H1 (cell line): Measurements from ENCODE around the gene CD151. TPM values are rescaled to one million over a fixed set of nuclear protein-coding genes. Genes with fewer than 3 reads are reported as not detected.

ENCODE experiments used
- CTCF ChIA-PET: fragments of 300-600 bp; sonication (Branson Sonifier 250); formaldehyde crosslinking; loops from one replicate; lab custom pipeline; 2021; ENCODE audit not compliant: partially characterized antibody; lab: Charles Lee
- POLR2A ChIA-PET: fragments of 300-600 bp; sonication (Branson Sonifier 250); formaldehyde crosslinking; loops from one replicate; lab custom pipeline; 2021; ENCODE audit warnings: inconsistent platforms; ENCODE audit not compliant: partially characterized antibody; lab: Charles Lee
- DNase-seq, 2 experiments: peaks; one replicate each; pipeline versions ENCODE4 v3.0.0 to v3.0.0-alpha.2; 2010 to 2022; ENCODE audit warnings: low spot score in 2 of 2, low read depth in 1 of 2, mixed read lengths in 1 of 2
- FAIRE-seq: peaks from 2 replicates; lab custom pipeline; 2011; peaks lifted over from hg19 to GRCh38; lab: Jason Lieb, UNC
- H2AFZ ChIP-seq: 2 replicates; pipeline ENCODE4 v1.8.1; 2012; ENCODE audit warnings: low read length, inconsistent platforms
- H2AK5ac ChIP-seq: 2 replicates; pipeline ENCODE4 v1.6.1; 2013; ENCODE audit warnings: low read depth, low read length
- H2BK120ac ChIP-seq: replicated peaks from 2 replicates; pipeline ENCODE3; 2013; ENCODE audit warnings: low read depth, low read length, inconsistent platforms
- H2BK12ac ChIP-seq: 2 replicates; pipeline ENCODE4 v1.6.1; 2013; ENCODE audit warnings: low read depth, low read length
- H2BK15ac ChIP-seq: 2 replicates; pipeline ENCODE4 v1.6.1; 2013; ENCODE audit warnings: low read length
- H2BK20ac ChIP-seq: 2 replicates; pipeline ENCODE4 v1.6.1; 2013; ENCODE audit warnings: low read length
- H2BK5ac ChIP-seq: 2 replicates; pipeline ENCODE4 v1.6.1; 2013; ENCODE audit warnings: low read depth, low read length
- H3K14ac ChIP-seq: 2 replicates; pipeline ENCODE4 v1.6.1; 2013; ENCODE audit warnings: inconsistent platforms; ENCODE audit not compliant: insufficient read length
- H3K18ac ChIP-seq: 2 replicates; pipeline ENCODE4 v1.6.1; 2013; ENCODE audit warnings: low read length; ENCODE audit errors: extremely low read depth
- H3K23ac ChIP-seq: 2 replicates; pipeline ENCODE4 v1.6.1; 2013; ENCODE audit warnings: inconsistent platforms; ENCODE audit not compliant: insufficient read length
- H3K23me2 ChIP-seq: 2 replicates; pipeline ENCODE4 v1.6.1; 2013; ENCODE audit warnings: low read depth, low read length
- H3K27ac ChIP-seq: 2 replicates; pipeline ENCODE4 v1.6.1; 2011; ENCODE audit warnings: low read depth, low read length, inconsistent platforms
- H3K27me3 ChIP-seq, 4 experiments: replicated peaks in 1 of 4; 1 replicate in 1 of 4; 2 replicates in 3 of 4; pipeline versions ENCODE4 v1.6.1 to v1.8.1; 2011 to 2013; ENCODE audit warnings: low read length in 3 of 4, mild to moderate bottlenecking in 3 of 4, inconsistent platforms in 2 of 4, mixed read lengths in 2 of 4, moderate library complexity in 1 of 4; ENCODE audit not compliant: control insufficient read depth in 3 of 4, insufficient read depth in 3 of 4; ENCODE audit errors: extremely low read depth in 1 of 4
- H3K36me3 ChIP-seq, 4 experiments: 2 replicates each; pipeline versions ENCODE4 v1.6.1 to v1.8.1; 2011 to 2013; ENCODE audit warnings: mild to moderate bottlenecking in 4 of 4, low read length in 3 of 4, moderate library complexity in 2 of 4, control low read depth in 1 of 4, inconsistent platforms in 1 of 4; ENCODE audit not compliant: insufficient read depth in 4 of 4, control insufficient read depth in 2 of 4
- H3K4ac ChIP-seq: replicated peaks from 2 replicates; pipeline ENCODE3; 2013; ENCODE audit warnings: low read length, low read depth, mixed read lengths, inconsistent platforms; ENCODE audit not compliant: insufficient read length
- H3K4me1 ChIP-seq, 4 experiments: replicated peaks in 1 of 4; 1 replicate in 1 of 4; 2 replicates in 3 of 4; pipeline versions ENCODE4 v1.6.1 to v1.8.1; 2011 to 2013; ENCODE audit warnings: low read length in 3 of 4, inconsistent platforms in 2 of 4, mixed read lengths in 1 of 4; ENCODE audit not compliant: insufficient read depth in 4 of 4, control insufficient read depth in 3 of 4
- H3K4me2 ChIP-seq, 2 experiments: 2 replicates each; pipeline versions ENCODE4 v1.6.1 to v1.8.1; 2011 to 2013; ENCODE audit warnings: low read depth in 2 of 2, low read length in 2 of 2, control low read depth in 1 of 2, inconsistent platforms in 1 of 2, mild to moderate bottlenecking in 1 of 2; ENCODE audit not compliant: insufficient read depth in 1 of 2
- H3K4me3 ChIP-seq, 4 experiments: fragments of 200-600, 300-600 bp in 1 of 4; sonication (generic), shearing (Covaris generic), sonication (Bioruptor Twin) in 1 of 4; 2 replicates each; pipeline versions ENCODE4 v1.5.1 to v1.8.1; 2011 to 2016; ENCODE audit warnings: low read length in 4 of 4, low read depth in 3 of 4, control low read depth in 2 of 4, inconsistent platforms in 2 of 4, mild to moderate bottlenecking in 2 of 4, mixed read lengths in 1 of 4, moderate library complexity in 1 of 4; ENCODE audit not compliant: insufficient read depth in 2 of 4; ENCODE audit errors: extremely low read depth in 1 of 4
- H3K56ac ChIP-seq: replicated peaks from 2 replicates; pipeline ENCODE3; 2013; ENCODE audit warnings: low read depth, mild to moderate bottlenecking, mixed read lengths, low read length, inconsistent platforms; ENCODE audit not compliant: insufficient read length
- H3K79me1 ChIP-seq: 2 replicates; pipeline ENCODE4 v1.6.1; 2013; ENCODE audit warnings: low read depth, low read length, control low read depth
- H3K79me2 ChIP-seq, 2 experiments: 2 replicates each; pipeline versions ENCODE4 v1.6.1 to v1.8.1; 2012 to 2013; ENCODE audit warnings: low read length in 2 of 2, mild to moderate bottlenecking in 2 of 2, inconsistent platforms in 1 of 2; ENCODE audit not compliant: insufficient read depth in 2 of 2, control insufficient read depth in 1 of 2
- H3K9ac ChIP-seq, 4 experiments: replicated peaks in 1 of 4; 1 replicate in 1 of 4; 2 replicates in 3 of 4; pipeline versions ENCODE4 v1.6.1 to v1.8.1; 2011 to 2013; ENCODE audit warnings: low read depth in 3 of 4, low read length in 3 of 4, control low read depth in 2 of 4, mild to moderate bottlenecking in 2 of 4, moderate library complexity in 2 of 4, inconsistent platforms in 1 of 4; ENCODE audit errors: extremely low read depth in 1 of 4
- H3K9me3 ChIP-seq, 2 experiments: 2 replicates each; pipeline versions ENCODE4 v1.6.1 to v1.8.1; 2012 to 2013; ENCODE audit warnings: mild to moderate bottlenecking in 2 of 2, moderate library complexity in 2 of 2, control low read depth in 1 of 2, inconsistent platforms in 1 of 2, low read depth in 1 of 2, low read length in 1 of 2, mixed read lengths in 1 of 2; ENCODE audit not compliant: insufficient read depth in 2 of 2
- H4K20me1 ChIP-seq, 2 experiments: replicated peaks in 1 of 2; 2 replicates each; pipeline versions ENCODE3 to v1.8.1; 2011 to 2013; ENCODE audit warnings: inconsistent platforms in 2 of 2, low read length in 2 of 2, mild to moderate bottlenecking in 1 of 2; ENCODE audit not compliant: insufficient read depth in 2 of 2, control insufficient read depth in 1 of 2
- H4K5ac ChIP-seq: 2 replicates; pipeline ENCODE4 v1.6.1; 2013; ENCODE audit warnings: low read length, low read depth, mixed read lengths, inconsistent platforms; ENCODE audit not compliant: insufficient read length
- H4K8ac ChIP-seq: 2 replicates; pipeline ENCODE4 v1.8.0; 2013; ENCODE audit warnings: mild to moderate bottlenecking, moderate library complexity, low read length, inconsistent platforms; ENCODE audit not compliant: insufficient read depth; ENCODE audit errors: extremely low read depth
- H4K91ac ChIP-seq: replicated peaks from 2 replicates; pipeline ENCODE3; 2013; ENCODE audit warnings: low read length, mixed read lengths, inconsistent platforms; ENCODE audit not compliant: insufficient read length
- ASH2L ChIP-seq: fragments of 200-600, 300-600 bp; sonication (generic); IDR thresholded peaks from one replicate; pipeline ENCODE4 v1.7.1; 2017; ENCODE audit warnings: low read length
- BACH1 ChIP-seq: IDR thresholded peaks from 2 replicates; pipeline ENCODE4 v1.6.1; 2012; ENCODE audit warnings: low read length, improper control_type of control experiment
- GABPA ChIP-seq: IDR thresholded peaks from 2 replicates; pipeline ENCODE4 v1.6.1; 2011; ENCODE audit warnings: mild to moderate bottlenecking, low read length, moderate library complexity, borderline replicate concordance; ENCODE audit not compliant: insufficient read depth
- HDAC2 ChIP-seq, 2 experiments: fragments of 300-600 bp in 1 of 2; sonication (generic) in 1 of 2; IDR thresholded peaks; 2 replicates each; pipeline ENCODE4 v1.6.1; 2011 to 2012; ENCODE audit warnings: low read depth in 2 of 2, low read length in 2 of 2, mild to moderate bottlenecking in 2 of 2, moderate library complexity in 2 of 2, borderline replicate concordance in 1 of 2, inconsistent platforms in 1 of 2
- NANOG ChIP-seq: IDR thresholded peaks from 2 replicates; pipeline ENCODE4 v1.6.1; 2011; ENCODE audit warnings: low read length, low read depth, mild to moderate bottlenecking, inconsistent platforms; ENCODE audit not compliant: insufficient read depth, poor library complexity, severe bottlenecking
- SP2 ChIP-seq: IDR thresholded peaks from 2 replicates; pipeline ENCODE4 v1.6.1; 2012; ENCODE audit warnings: mild to moderate bottlenecking, low read length, inconsistent platforms
- WGBS, 2 experiments: shearing (Covaris generic) in 1 of 2; methylation state at CpG; one replicate each; pipeline versions ENCODE4 v1.1.6 to v1.1.7; 2013 to 2015; ENCODE audit warnings: low lambda C conversion rate in 2 of 2, mixed read lengths in 2 of 2, inconsistent platforms in 1 of 2, low coverage in 1 of 2, missing lambda C conversion rate in 1 of 2; ENCODE audit not compliant: insufficient replicate concordance in 2 of 2, insufficient coverage in 1 of 2, insufficient read length in 1 of 2; ENCODE audit errors: extremely low coverage in 1 of 2, missing lambda C conversion rate in 1 of 2; 5-methylcytosine and 5-hydroxymethylcytosine counted together
- polyA plus RNA-seq, 7 experiments: library from polyadenylated mRNA; depleted of rRNA in 3 of 7; stranded (reverse) in 5 of 7; unstranded in 2 of 7; fragments of >200 nt in 5 of 7; fragments of 200-250 nt in 2 of 7; gene quantifications; 1 replicate in 5 of 7; 2 replicates in 1 of 7; 4 replicates in 1 of 7; pipeline versions ENCODE4 v1.2.1 to v1.2.3, GENCODE V29; 2011 to 2013; ENCODE audit warnings: missing spikeins in 2 of 7, mixed read lengths in 2 of 7
- total RNA-seq: library from RNA; stranded (reverse); fragmentation: NEBNext Ultra II Directional; extraction: Animal tissue kit (Norgen Biotek cat#: 25700); gene quantifications from 2 replicates; pipeline ENCODE4 v1.2.1, GENCODE V29; 2021
- TF ChIP-seq, protein P1 (sequence below): IDR thresholded peaks from 2 replicates; pipeline ENCODE4 v1.6.1; 2012; ENCODE audit warnings: low read length, inconsistent platforms

CD151 gene
- total and polyA plus RNA-seq, 2 of the 8 experiments (the other 6 are each of a cell fraction or from before 2014, with no cell fraction given) = 101 to 212 TPM

DNA sequence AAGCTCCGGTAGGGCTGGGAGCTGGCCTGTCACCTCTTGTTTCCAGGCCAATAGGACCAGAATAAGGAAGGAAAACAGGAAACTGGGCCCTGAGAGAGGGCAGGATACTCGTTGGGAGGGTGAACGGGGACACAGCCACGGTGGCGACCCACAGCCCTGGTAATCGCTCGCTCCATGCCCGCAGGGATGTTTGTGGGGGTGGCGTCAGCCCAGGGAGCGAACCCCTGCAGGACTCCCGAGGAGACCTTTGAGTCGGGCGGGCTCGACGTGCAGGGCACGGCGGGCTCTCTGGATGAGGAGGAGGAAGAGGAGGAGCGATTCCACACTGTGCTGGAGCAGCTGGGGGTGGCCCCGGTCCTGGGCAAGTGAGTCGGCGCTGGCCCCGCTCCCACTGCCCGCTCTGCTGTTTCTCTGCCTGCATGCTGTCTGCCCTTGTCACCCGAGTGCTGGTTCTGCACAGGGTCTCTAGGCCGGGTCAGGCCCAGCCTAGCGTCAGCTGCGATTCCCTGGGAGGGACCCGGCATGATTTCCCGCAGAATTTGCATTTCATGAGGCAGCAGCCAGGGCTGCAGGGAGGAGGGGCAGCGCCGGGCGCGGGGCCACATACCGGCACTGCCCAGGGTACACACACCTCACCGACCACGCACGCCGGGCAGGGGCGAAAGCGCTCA lies 3.4 kb upstream of the CD151 start:
- TF ChIP-seq HDAC2 (IDR thresholded peaks at IDR 0.05; ENCODE audit: borderline replicate concordance in 1 of 2, low read depth in 2 of 2, low read length in 2 of 2) (0 out of 4 replicates have a peak, but pooled peaks of 1 of the 2 experiments have one; percentile 26), NANOG (no peak), GABPA (peak; percentile 16; the same call in 1 of the 2 replicates), SP2 (no peak), ASH2L (peak; percentile 25), BACH1 (0 out of 2 replicates have a peak, but pooled peaks have one; percentile 9)
- TF ChIP-seq, protein P1, sequence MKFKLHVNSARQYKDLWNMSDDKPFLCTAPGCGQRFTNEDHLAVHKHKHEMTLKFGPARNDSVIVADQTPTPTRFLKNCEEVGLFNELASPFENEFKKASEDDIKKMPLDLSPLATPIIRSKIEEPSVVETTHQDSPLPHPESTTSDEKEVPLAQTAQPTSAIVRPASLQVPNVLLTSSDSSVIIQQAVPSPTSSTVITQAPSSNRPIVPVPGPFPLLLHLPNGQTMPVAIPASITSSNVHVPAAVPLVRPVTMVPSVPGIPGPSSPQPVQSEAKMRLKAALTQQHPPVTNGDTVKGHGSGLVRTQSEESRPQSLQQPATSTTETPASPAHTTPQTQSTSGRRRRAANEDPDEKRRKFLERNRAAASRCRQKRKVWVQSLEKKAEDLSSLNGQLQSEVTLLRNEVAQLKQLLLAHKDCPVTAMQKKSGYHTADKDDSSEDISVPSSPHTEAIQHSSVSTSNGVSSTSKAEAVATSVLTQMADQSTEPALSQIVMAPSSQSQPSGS = no peak
- Histone ChIP-seq H2AFZ (no peak overlapping the region), H4K91ac (peak overlapping the region; percentile 88), H3K18ac (peak overlapping the region; percentile 95), H3K4ac (no peak overlapping the region), H3K4me1 (peaks cover 0 to 51% (median 44%) of the 10 kb centered on the region in 4 experiments; a peak in 6 of 7 replicates), H3K36me3 (peaks cover 0 to 4% (median under 1%) of the 10 kb centered on the region in 4 experiments; a peak in 1 of 8 replicates), H2BK120ac (no peak overlapping the region), H3K4me3 (peak overlapping the region; percentile 45 to 74 (median 56)), H2AK5ac (peak overlapping the region; percentile 49; the same call in 1 of the 2 replicates), H2BK20ac (no peak overlapping the region), H4K5ac (peak overlapping the region; percentile 20), H3K56ac (no peak overlapping the region), H3K27ac (no peak overlapping the region), H3K9me3 (no peaks in the 10 kb centered on the region), H2BK12ac (peak overlapping the region; percentile 92; the same call in 1 of the 2 replicates), H2BK15ac (peak overlapping the region; percentile 92; the same call in 1 of the 2 replicates), H3K23ac (no peak overlapping the region), H4K20me1 (peaks cover 2 to 6% of the 10 kb centered on the region in 2 experiments), H3K27me3 (peaks cover 6 to 41% (median 31%) of the 10 kb centered on the region in 4 experiments), H3K79me2 (no peaks in the 10 kb centered on the region; a peak in 1 of 4 replicates), H3K79me1 (no peaks in the 10 kb centered on the region; the same call in 1 of the 2 replicates), H3K9ac (peak overlapping the region in 3 of 4 experiments; percentile 5 to 45 (median 45); a peak in 3 of 7 replicates), H3K14ac (no peak overlapping the region), H3K4me2 (peak overlapping the region; percentile 84 to 98), H3K23me2 (peaks cover 34% of the 10 kb centered on the region), H2BK5ac (peak overlapping the region; percentile 85; the same call in 1 of the 2 replicates), H4K8ac (0 out of 2 replicates have a peak overlapping the region, but pooled peaks have one; percentile 9)
- POLR2A ChIA-PET = interaction anchor here (0.9 to 53.0 kb wide), 6 partner anchors 1 to 82 kb away, joined by 4 to 1917 read pairs (median 4); partner anchors contain the start of genes CD151, CEND1, CRACR2B and GATD1
- CTCF ChIA-PET = interaction anchor here (0.8 to 3.5 kb wide), 8 partner anchors 10 to 71 kb away, joined by 3 to 26 read pairs (median 6); partner anchors contain the start of genes PNPLA2, POLR2L and TSPAN4
- 9% methylated on average over 40 of the region's 40 CpGs; no CpG with 5 or more reads in 1 of the 2 experiments for WGBS, 2 experiments
- FAIRE-seq = no peak
- DNase-seq = peak in 1 of 2 experiments; percentile 76
